OCI-LY1 (cell line): ENCODE measurements around the gene CNTNAP2.

Experiments
- CTCF ChIP-seq: fragments of 200-600 bp; sonication (generic), shearing (Covaris generic); IDR thresholded peaks from 2 replicates; pipeline ENCODE4 v1.5.1; 2017; ENCODE audit warnings: mild to moderate bottlenecking, antibody characterized with exemption, low read length, moderate library complexity, mixed read lengths
- EZH2 ChIP-seq: fragments of 200-600 bp; sonication (generic), shearing (Covaris generic); IDR thresholded peaks from 2 replicates; pipeline ENCODE4 v1.8.0; 2017; ENCODE audit warnings: borderline replicate concordance, mixed run types, mild to moderate bottlenecking, antibody characterized with exemption, low read length, moderate library complexity, mixed read lengths

GRCh38 chr7:147639751-147640150 is 1523.2 kb downstream of the CNTNAP2 start:
- TF ChIP-seq CTCF (no peak), EZH2 (no peak)
